K562 (cell line): Measurements from ENCODE around the gene RCOR2. TPM values are rescaled to one million over a fixed set of nuclear protein-coding genes. Genes with fewer than 3 reads are reported as not detected.

Experiments used
- ERF ChIP-seq: fragments of 450-650 bp; formaldehyde crosslinking; IDR thresholded peaks from 2 replicates; pipeline ENCODE4 v1.4.0; 2020; ENCODE audit warnings: mild to moderate bottlenecking, mixed read lengths
- FOXA1 ChIP-seq: fragments of 450-650 bp; IDR thresholded peaks from 2 replicates; pipeline ENCODE4 v1.6.1; 2016; ENCODE audit warnings: mild to moderate bottlenecking, borderline replicate concordance
- FUS ChIP-seq: fragments of 200-400 bp; formaldehyde crosslinking; optimal IDR thresholded peaks from 2 replicates; pipeline ENCODE3; 2017; ENCODE audit warnings: low read depth, low read length
- MEIS2 ChIP-seq: fragments of 450-650 bp; IDR thresholded peaks from 2 replicates; pipeline ENCODE4 v1.6.1; 2014; ENCODE audit warnings: mild to moderate bottlenecking; ENCODE audit not compliant: partially characterized antibody
- MTA2 ChIP-seq: fragments of 450-650 bp; IDR thresholded peaks from 2 replicates; pipeline ENCODE4 v1.6.1; 2016; ENCODE audit warnings: low read depth
- NCOA1 ChIP-seq: fragments of 450-650 bp; IDR thresholded peaks from 2 replicates; pipeline ENCODE4 v1.6.1; 2016; ENCODE audit warnings: low read depth
- NFRKB ChIP-seq: fragments of 450-650 bp; IDR thresholded peaks from 2 replicates; pipeline ENCODE4 v1.6.1; 2016; ENCODE audit warnings: low read depth
- NR0B1 ChIP-seq: fragments of 450-650 bp; IDR thresholded peaks from one replicate; pipeline ENCODE4 v1.6.1; 2018; ENCODE audit warnings: mild to moderate bottlenecking, moderate library complexity; ENCODE audit not compliant: partially characterized antibody
- SFPQ ChIP-seq: fragments of 200-400 bp; formaldehyde crosslinking; IDR thresholded peaks from 2 replicates; pipeline ENCODE4 v1.6.1; 2017; ENCODE audit warnings: mild to moderate bottlenecking, low read depth, low read length, moderate library complexity
- SMAD1 ChIP-seq: fragments of 150-350 bp; IDR thresholded peaks from 2 replicates; pipeline ENCODE4 v1.6.1; 2014; ENCODE audit warnings: low read length, low read depth; ENCODE audit not compliant: partially characterized antibody
- SP2 ChIP-seq: IDR thresholded peaks from 2 replicates; pipeline ENCODE4 v1.6.1; 2011; ENCODE audit warnings: mild to moderate bottlenecking, low read depth, low read length, moderate library complexity; ENCODE audit not compliant: poor library complexity, severe bottlenecking; ENCODE audit errors: extremely low read depth
- TARDBP ChIP-seq: fragments of 450-650 bp; IDR thresholded peaks from 2 replicates; pipeline ENCODE4 v1.6.1; 2016
- U2AF1 ChIP-seq: fragments of 200-400 bp; formaldehyde crosslinking; optimal IDR thresholded peaks from 2 replicates; pipeline ENCODE3; 2017; ENCODE audit warnings: mild to moderate bottlenecking, low read depth, low read length, moderate library complexity
- USF1 ChIP-seq: sonication (generic); formaldehyde crosslinking; IDR thresholded peaks from 2 replicates; pipeline ENCODE4 v1.9.0; 2022; ENCODE audit warnings: mild to moderate bottlenecking, missing genetic modification reagents
- ZBED1 ChIP-seq: IDR thresholded peaks from 2 replicates; pipeline ENCODE4 v1.6.1; 2014
- ZBTB17 ChIP-seq: fragments of 450-650 bp; formaldehyde crosslinking; IDR thresholded peaks from 2 replicates; pipeline ENCODE4 v1.4.0; 2020; ENCODE audit warnings: mild to moderate bottlenecking
- ZBTB9 ChIP-seq: fragments of 450-650 bp; formaldehyde crosslinking; IDR thresholded peaks from 2 replicates; pipeline ENCODE4 v1.4.0; 2020; ENCODE audit warnings: mild to moderate bottlenecking, moderate library complexity
- ZHX1 ChIP-seq: fragments of 150-350 bp; conservative IDR thresholded peaks from 2 replicates; pipeline ENCODE4 v1.6.1; 2014; ENCODE audit warnings: low read length
- ZNF197 ChIP-seq: fragments of 200-800 bp; sonication (Bioruptor generic); IDR thresholded peaks from 2 replicates; pipeline ENCODE4 v1.6.1; 2016; ENCODE audit warnings: low read depth, missing genetic modification characterization, missing compliant biosample characterization
- ZNF217 ChIP-seq: sonication (generic); formaldehyde crosslinking; IDR thresholded peaks from 2 replicates; pipeline ENCODE4 v1.8.0; 2022; ENCODE audit warnings: mild to moderate bottlenecking, missing genetic modification reagents
- ZNF282 ChIP-seq: sonication (generic); formaldehyde crosslinking; IDR thresholded peaks from 2 replicates; pipeline ENCODE4 v1.8.1; 2023; ENCODE audit warnings: missing genetic modification reagents
- polyA plus RNA-seq, 8 experiments: library from polyadenylated mRNA; depleted of rRNA in 4 of 8; stranded (reverse) in 5 of 8; unstranded in 3 of 8; fragments of >200 nt; fragmentation: Nextera tagmentation in 2 of 8; fragmentation: Illumina TruSeq in 1 of 8; extraction: Ambion mirVana in 2 of 8; extraction: Trizol in 1 of 8; gene quantifications; 2 replicates each; pipeline versions ENCODE4 v1.2.1 to v1.2.3, GENCODE V29; 2011 to 2014; ENCODE audit warnings: inconsistent platforms in 1 of 8, missing spikeins in 1 of 8
- total RNA-seq, 7 experiments: library from RNA; depleted of rRNA in 6 of 7; stranded (reverse); fragments of >200 nt in 6 of 7; fragmentation: Illumina TruSeq in 2 of 7; extraction: Trizol in 2 of 7; gene quantifications; 2 replicates each; pipeline versions ENCODE4 v1.2.1 to v1.2.3, GENCODE V29; 2011 to 2021; ENCODE audit warnings: low replicate concordance in 1 of 7

RCOR2 gene
- total and polyA plus RNA-seq, 9 of the 15 experiments (the other 6 are each of a cell fraction or from before 2014, with no cell fraction given) = 0.04 to 6.5 (median 2.5) TPM; not detected in 1

- TF ChIP-seq USF1 (CRISPR knock-in tag) (0 out of 2 replicates have a peak, but pooled peaks have one; percentile 5), U2AF1 (no peak), FUS (no peak), ZNF197 (CRISPR knock-in tag) (no peak), NR0B1 (no peak), ZBED1 (no peak), SFPQ (no peak), ZNF217 (CRISPR knock-in tag) (no peak), SMAD1 (no peak), ZHX1 (no peak), MEIS2 (no peak), TARDBP (no peak), FOXA1 (no peak), MTA2 (no peak), ZNF282 (CRISPR knock-in tag) (no peak), ZBTB17 (CRISPR knock-in tag) (no peak), SP2 (no peak), NFRKB (no peak), NCOA1 (no peak), ERF (CRISPR knock-in tag) (0 out of 2 replicates have a peak, but pooled peaks have one; percentile 33), ZBTB9 (CRISPR knock-in tag) (peak; percentile 74; the same call in 1 of the 2 replicates)
These were observed 935 bp upstream of the RCOR2 start (continued) for GRCh38 chr11:63917692-63918506.
